ENCODE measurements around the gene BRINP3. TPM values are rescaled to one million over a fixed set of nuclear protein-coding genes. Genes with fewer than 3 reads are reported as not detected.

Gene BRINP3
- polyA plus RNA-seq, 1 donor from 2014 or later: 7.7 TPM

DNA sequence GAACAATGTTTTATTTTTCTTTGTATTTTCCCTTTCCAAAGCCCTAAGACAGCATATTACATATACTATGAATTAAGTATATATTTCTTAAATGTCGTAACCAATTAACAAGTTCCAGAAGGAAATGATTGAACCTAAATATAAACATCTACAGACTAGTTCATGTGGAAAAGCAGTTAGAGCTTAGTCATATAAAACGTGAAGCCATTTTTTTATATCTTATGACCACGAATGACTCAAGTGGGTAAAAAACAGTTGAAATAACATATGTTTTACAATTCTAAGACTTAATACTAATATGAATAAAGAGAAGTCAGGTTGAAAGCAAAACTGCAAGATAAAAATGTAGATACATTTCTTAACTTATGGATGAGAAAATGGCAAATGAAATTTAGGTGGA is 307.3 kb downstream of the BRINP3 start:
- Histone ChIP-seq H3K9me2 (ENCODE audit: insufficient read depth, low read length) (no peaks in the 10 kb centered on the region), H3F3A (ENCODE audit: insufficient read depth, low read length, poor library complexity, severe bottlenecking) (no peaks in the 10 kb centered on the region), H3K27me3 (ENCODE audit: insufficient read depth, low read depth, low read length) (no peaks in the 10 kb centered on the region), H3K4me2 (ENCODE audit: low read length) (no peak overlapping the region), H3K36me3 (ENCODE audit: insufficient read depth, low read length) (no peaks in the 10 kb centered on the region), H4K20me1 (ENCODE audit: insufficient read depth) (no peaks in the 10 kb centered on the region), H3K9ac (ENCODE audit: low read length) (no peak overlapping the region), H3K27ac (ENCODE audit: low read length) (no peak overlapping the region), H3K79me2 (replicated peaks; ENCODE audit: insufficient read depth, low read length) (no peaks in the 10 kb centered on the region), H2AFZ (ENCODE audit: low read depth, low read length) (no peak overlapping the region), H3K9me3 (ENCODE audit: low read length) (no peaks in the 10 kb centered on the region), H3K4me3 (ENCODE audit: low read length) (no peak overlapping the region)
- TF ChIP-seq POLR2AphosphoS5 (IDR thresholded peaks at IDR 0.05) (no peak), RAD21 (conservative IDR thresholded peaks at IDR 0.05) (no peak), EZH2 (IDR thresholded peaks at IDR 0.05; ENCODE audit: borderline replicate concordance, insufficient read depth, low read length, poor library complexity, severe bottlenecking) (no peak), SMC3 (conservative IDR thresholded peaks at IDR 0.05; ENCODE audit: poor library complexity) (no peak), TAF1 (IDR thresholded peaks at IDR 0.05; ENCODE audit: low read depth) (no peak), MXI1 (conservative IDR thresholded peaks at IDR 0.05; ENCODE audit: poor library complexity, severe bottlenecking) (no peak), EP300 (conservative IDR thresholded peaks at IDR 0.05; ENCODE audit: poor library complexity, severe bottlenecking) (no peak)
- TF ChIP-seq, protein P1, sequence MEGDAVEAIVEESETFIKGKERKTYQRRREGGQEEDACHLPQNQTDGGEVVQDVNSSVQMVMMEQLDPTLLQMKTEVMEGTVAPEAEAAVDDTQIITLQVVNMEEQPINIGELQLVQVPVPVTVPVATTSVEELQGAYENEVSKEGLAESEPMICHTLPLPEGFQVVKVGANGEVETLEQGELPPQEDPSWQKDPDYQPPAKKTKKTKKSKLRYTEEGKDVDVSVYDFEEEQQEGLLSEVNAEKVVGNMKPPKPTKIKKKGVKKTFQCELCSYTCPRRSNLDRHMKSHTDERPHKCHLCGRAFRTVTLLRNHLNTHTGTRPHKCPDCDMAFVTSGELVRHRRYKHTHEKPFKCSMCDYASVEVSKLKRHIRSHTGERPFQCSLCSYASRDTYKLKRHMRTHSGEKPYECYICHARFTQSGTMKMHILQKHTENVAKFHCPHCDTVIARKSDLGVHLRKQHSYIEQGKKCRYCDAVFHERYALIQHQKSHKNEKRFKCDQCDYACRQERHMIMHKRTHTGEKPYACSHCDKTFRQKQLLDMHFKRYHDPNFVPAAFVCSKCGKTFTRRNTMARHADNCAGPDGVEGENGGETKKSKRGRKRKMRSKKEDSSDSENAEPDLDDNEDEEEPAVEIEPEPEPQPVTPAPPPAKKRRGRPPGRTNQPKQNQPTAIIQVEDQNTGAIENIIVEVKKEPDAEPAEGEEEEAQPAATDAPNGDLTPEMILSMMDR (IDR thresholded peaks at IDR 0.05; ENCODE audit: poor library complexity, severe bottlenecking): no peak
- TF ChIP-seq, protein P2, sequence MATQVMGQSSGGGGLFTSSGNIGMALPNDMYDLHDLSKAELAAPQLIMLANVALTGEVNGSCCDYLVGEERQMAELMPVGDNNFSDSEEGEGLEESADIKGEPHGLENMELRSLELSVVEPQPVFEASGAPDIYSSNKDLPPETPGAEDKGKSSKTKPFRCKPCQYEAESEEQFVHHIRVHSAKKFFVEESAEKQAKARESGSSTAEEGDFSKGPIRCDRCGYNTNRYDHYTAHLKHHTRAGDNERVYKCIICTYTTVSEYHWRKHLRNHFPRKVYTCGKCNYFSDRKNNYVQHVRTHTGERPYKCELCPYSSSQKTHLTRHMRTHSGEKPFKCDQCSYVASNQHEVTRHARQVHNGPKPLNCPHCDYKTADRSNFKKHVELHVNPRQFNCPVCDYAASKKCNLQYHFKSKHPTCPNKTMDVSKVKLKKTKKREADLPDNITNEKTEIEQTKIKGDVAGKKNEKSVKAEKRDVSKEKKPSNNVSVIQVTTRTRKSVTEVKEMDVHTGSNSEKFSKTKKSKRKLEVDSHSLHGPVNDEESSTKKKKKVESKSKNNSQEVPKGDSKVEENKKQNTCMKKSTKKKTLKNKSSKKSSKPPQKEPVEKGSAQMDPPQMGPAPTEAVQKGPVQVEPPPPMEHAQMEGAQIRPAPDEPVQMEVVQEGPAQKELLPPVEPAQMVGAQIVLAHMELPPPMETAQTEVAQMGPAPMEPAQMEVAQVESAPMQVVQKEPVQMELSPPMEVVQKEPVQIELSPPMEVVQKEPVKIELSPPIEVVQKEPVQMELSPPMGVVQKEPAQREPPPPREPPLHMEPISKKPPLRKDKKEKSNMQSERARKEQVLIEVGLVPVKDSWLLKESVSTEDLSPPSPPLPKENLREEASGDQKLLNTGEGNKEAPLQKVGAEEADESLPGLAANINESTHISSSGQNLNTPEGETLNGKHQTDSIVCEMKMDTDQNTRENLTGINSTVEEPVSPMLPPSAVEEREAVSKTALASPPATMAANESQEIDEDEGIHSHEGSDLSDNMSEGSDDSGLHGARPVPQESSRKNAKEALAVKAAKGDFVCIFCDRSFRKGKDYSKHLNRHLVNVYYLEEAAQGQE (IDR thresholded peaks at IDR 0.05; ENCODE audit: borderline replicate concordance): no peak

DNA sequence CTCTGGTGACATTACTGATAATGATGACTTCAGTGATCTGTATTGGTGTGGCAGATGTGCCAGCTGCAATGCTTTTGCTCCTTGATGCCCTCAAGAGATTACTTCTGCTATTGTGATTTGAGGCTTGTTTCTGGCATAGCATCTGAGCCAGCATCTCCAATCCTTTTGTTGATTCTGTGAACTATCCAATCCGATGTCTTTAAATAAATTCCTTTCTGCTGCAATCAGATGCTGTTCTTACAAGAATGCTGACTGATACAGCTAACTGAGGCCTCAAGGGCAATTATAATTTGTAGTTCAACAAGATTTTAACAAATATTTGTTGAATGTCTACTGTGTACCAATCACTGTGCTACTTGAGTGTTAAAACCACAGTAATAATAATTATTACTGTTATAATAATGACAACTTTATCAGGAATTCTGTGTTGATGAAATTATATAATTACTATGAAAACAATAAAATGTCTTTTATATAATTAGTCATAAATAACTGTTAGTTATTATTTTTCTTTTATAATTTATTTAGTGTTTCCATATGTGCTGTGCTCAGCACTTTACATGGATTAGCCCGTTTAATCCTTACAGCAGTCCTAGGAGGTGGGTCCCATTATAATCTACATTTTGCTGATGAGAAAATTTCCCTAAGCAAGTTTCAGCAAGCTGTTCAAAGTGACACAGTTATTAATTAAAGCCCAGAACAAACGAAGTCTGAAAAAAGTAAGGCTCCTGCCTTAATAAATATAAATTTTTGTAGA is 308.2 kb downstream of the BRINP3 start:
- no peaks in the 10 kb centered on the region for H3K79me2 ChIP-seq (replicated peaks; ENCODE audit: insufficient read depth, low read length)
- H3K4me3 ChIP-seq (ENCODE audit: low read length): no peak overlapping the region
- no peaks in the 10 kb centered on the region for H4K20me1 ChIP-seq (ENCODE audit: insufficient read depth)
- TF ChIP-seq MXI1 (conservative IDR thresholded peaks at IDR 0.05; ENCODE audit: poor library complexity, severe bottlenecking): no peak
- TF ChIP-seq, protein P2 (IDR thresholded peaks at IDR 0.05; ENCODE audit: borderline replicate concordance): no peak
- H2AFZ ChIP-seq (ENCODE audit: low read depth, low read length): no peak overlapping the region
- H3K27me3 ChIP-seq (ENCODE audit: insufficient read depth, low read depth, low read length): no peaks in the 10 kb centered on the region
- no peaks in the 10 kb centered on the region for H3K36me3 ChIP-seq (ENCODE audit: insufficient read depth, low read length)
- no peaks in the 10 kb centered on the region for H3F3A ChIP-seq (ENCODE audit: insufficient read depth, low read length, poor library complexity, severe bottlenecking)
- H3K9me3 ChIP-seq (ENCODE audit: low read length): no peaks in the 10 kb centered on the region
- H3K4me2 ChIP-seq (ENCODE audit: low read length): no peak overlapping the region
- H3K9me2 ChIP-seq (ENCODE audit: insufficient read depth, low read length): no peaks in the 10 kb centered on the region
- H3K27ac ChIP-seq (ENCODE audit: low read length): no peak overlapping the region
- H3K9ac ChIP-seq (ENCODE audit: low read length): no peak overlapping the region
